Measurements from ENCODE around the gene COMMD6. TPM values are rescaled to one million over a fixed set of nuclear protein-coding genes. Genes with fewer than 3 reads are reported as not detected.
A peak's percentile ranks its signal among the peaks of the same experiment; 100 is the strongest.

Gene COMMD6
- polyA plus RNA-seq = 100 to 1,000 TPM in 3 of 4 donors, 10 to 100 TPM in 1; 99.7 to 226 (median 159) TPM
- long read RNA-seq, donor 1 = 0 reads
- long read RNA-seq, donor 2, partial matches to known transcripts = 7 of 101 reads
- long read RNA-seq, donor 2, other reads (novel, unspliced or antisense) = 91 of 101 reads
- long read RNA-seq, donor 3, transcript COMMD6-210 (2 exons, 595 nt) = major isoform, 18 of 196 reads
- long read RNA-seq, donor 3, partial matches to known transcripts = 35 of 196 reads
- long read RNA-seq, donor 3, other reads (novel, unspliced or antisense) = 142 of 196 reads
- long read RNA-seq, donor 4, partial matches to known transcripts = 0 of 8 reads
- long read RNA-seq, donor 4, other reads (novel, unspliced or antisense) = 8 of 8 reads
- long read RNA-seq, donor 5, transcript COMMD6-210 (2 exons, 595 nt) = major isoform, 7 of 106 reads
- long read RNA-seq, donor 5, partial matches to known transcripts = 29 of 106 reads
- long read RNA-seq, donor 5, other reads (novel, unspliced or antisense) = 70 of 106 reads
- long read RNA-seq, donor 6, transcript COMMD6-210 (2 exons, 595 nt) = major isoform, 9 of 144 reads
- long read RNA-seq, donor 6, partial matches to known transcripts = 26 of 144 reads
- long read RNA-seq, donor 6, other reads (novel, unspliced or antisense) = 109 of 144 reads
- long read RNA-seq, donor 7 = 0 reads
- long read RNA-seq, donor 8, partial matches to known transcripts = 0 of 16 reads
- long read RNA-seq, donor 8, other reads (novel, unspliced or antisense) = 15 of 16 reads
- long read RNA-seq, donor 9, partial matches to known transcripts = 5 of 33 reads
- long read RNA-seq, donor 9, other reads (novel, unspliced or antisense) = 24 of 33 reads
- long read RNA-seq, donor 10, transcript COMMD6-210 (2 exons, 595 nt) = major isoform, 17 of 364 reads
- long read RNA-seq, donor 10, partial matches to known transcripts = 89 of 364 reads
- long read RNA-seq, donor 10, other reads (novel, unspliced or antisense) = 258 of 364 reads

GRCh38 chr13:75537401-75538365 lies at the start of gene COMMD6:
TSS of gene COMMD6 (minus strand) at chr13:75537841. CDS start at chr13:75537805, 36 bp downstream.
- no peak for FAIRE-seq
- H3K27me3 ChIP-seq (ENCODE audit: control insufficient read depth in 3 of 3, insufficient read depth in 3 of 3, low read length in 3 of 3) = no peaks in the 10 kb centered on the region

GRCh38 chr13:75585153-75585552 lies 47.5 kb upstream of the COMMD6 start:
- no peak for FAIRE-seq
- DNase-seq = no peak
- Histone ChIP-seq H3K4me1 (ENCODE audit: control insufficient read depth in 3 of 3, insufficient read depth in 2 of 3, low read depth in 1 of 3, low read length in 2 of 3) (no peaks in the 10 kb centered on the region), H3K27ac (ENCODE audit: low read depth in 1 of 3, low read length in 2 of 3) (no peak overlapping the region), H3K4me3 (ENCODE audit: low read depth in 1 of 3, low read length in 3 of 3) (no peak overlapping the region), H3K27me3 (ENCODE audit: control insufficient read depth in 3 of 3, insufficient read depth in 3 of 3, low read length in 3 of 3) (no peaks in the 10 kb centered on the region), H3K9me3 (ENCODE audit: control insufficient read depth in 2 of 2, insufficient read depth in 1 of 2, low read depth in 1 of 2, low read length in 1 of 2) (no peaks in the 10 kb centered on the region), H3K36me3 (ENCODE audit: control insufficient read depth in 3 of 3, insufficient read depth in 2 of 3, low read depth in 1 of 3, low read length in 3 of 3) (peaks cover 0 to 8% (median 4%) of the 10 kb centered on the region in 3 donors)

More at GRCh38 chr13:75537401-75538365, at the start of gene COMMD6:
- Histone ChIP-seq H3K27ac (ENCODE audit: low read depth in 1 of 3, low read length in 2 of 3) (peak within 1 kb of the TSS; percentile 28 to 75 (median 57)), H3K4me1 (ENCODE audit: control insufficient read depth in 3 of 3, insufficient read depth in 2 of 3, low read depth in 1 of 3, low read length in 2 of 3) (peaks cover 0 to 9% (median 7%) of the 10 kb centered on the region in 3 donors), H3K36me3 (ENCODE audit: control insufficient read depth in 3 of 3, insufficient read depth in 2 of 3, low read depth in 1 of 3, low read length in 3 of 3) (peaks cover 0 to 10% (median 0%) of the 10 kb centered on the region in 3 donors), H3K4me3 (ENCODE audit: low read depth in 1 of 3, low read length in 3 of 3) (peak within 1 kb of the TSS; percentile 56 to 93 (median 89)), H3K9me3 (ENCODE audit: control insufficient read depth in 2 of 2, insufficient read depth in 1 of 2, low read depth in 1 of 2, low read length in 1 of 2) (no peaks in the 10 kb centered on the region)
- WGBS, 3 donors = 0 to 1% (median 0%) methylated on average over 51 of the region's 51 CpGs
- DNase-seq = peak; percentile 82 to 90

- Histone ChIP-seq H3K9me3 (ENCODE audit: control insufficient read depth in 2 of 2, insufficient read depth in 1 of 2, low read depth in 1 of 2, low read length in 1 of 2) (no peaks in the 10 kb centered on the region), H3K27ac (ENCODE audit: low read depth in 1 of 3, low read length in 2 of 3) (no peak overlapping the region), H3K4me3 (ENCODE audit: low read depth in 1 of 3, low read length in 3 of 3) (no peak overlapping the region), H3K27me3 (ENCODE audit: control insufficient read depth in 3 of 3, insufficient read depth in 3 of 3, low read length in 3 of 3) (no peaks in the 10 kb centered on the region), H3K4me1 (ENCODE audit: control insufficient read depth in 3 of 3, insufficient read depth in 2 of 3, low read depth in 1 of 3, low read length in 2 of 3) (no peaks in the 10 kb centered on the region), H3K36me3 (ENCODE audit: control insufficient read depth in 3 of 3, insufficient read depth in 2 of 3, low read depth in 1 of 3, low read length in 3 of 3) (peaks cover 0 to 5% (median 4%) of the 10 kb centered on the region in 3 donors)
- FAIRE-seq (no peak), DNase-seq (no peak)
These were observed 45.5 kb upstream of the COMMD6 start for GRCh38 chr13:75583091-75583490.

- Histone ChIP-seq H3K36me3 (ENCODE audit: control insufficient read depth in 3 of 3, insufficient read depth in 2 of 3, low read depth in 1 of 3, low read length in 3 of 3) (peaks cover 0 to 5% (median 4%) of the 10 kb centered on the region in 3 donors), H3K27me3 (ENCODE audit: control insufficient read depth in 3 of 3, insufficient read depth in 3 of 3, low read length in 3 of 3) (no peaks in the 10 kb centered on the region), H3K9me3 (ENCODE audit: control insufficient read depth in 2 of 2, insufficient read depth in 1 of 2, low read depth in 1 of 2, low read length in 1 of 2) (no peaks in the 10 kb centered on the region), H3K4me3 (ENCODE audit: low read depth in 1 of 3, low read length in 3 of 3) (no peak overlapping the region), H3K4me1 (ENCODE audit: control insufficient read depth in 3 of 3, insufficient read depth in 2 of 3, low read depth in 1 of 3, low read length in 2 of 3) (no peaks in the 10 kb centered on the region), H3K27ac (ENCODE audit: low read depth in 1 of 3, low read length in 2 of 3) (no peak overlapping the region)
- FAIRE-seq (no peak), DNase-seq (no peak)
- WGBS, 3 donors = 89 to 96% (median 91%) methylated on average over 2 of the region's 2 CpGs
These were observed 44.4 kb upstream of the COMMD6 start for GRCh38 chr13:75581874-75582640.

GRCh38 chr13:75579529-75579928 lies 41.9 kb upstream of the COMMD6 start:
- WGBS, 3 donors = 79 to 89% (median 81%) methylated on average over 3 of the region's 3 CpGs
- no peak for DNase-seq
- FAIRE-seq = peak; percentile 47
- no peak overlapping the region for H3K4me3 ChIP-seq (ENCODE audit: low read depth in 1 of 3, low read length in 3 of 3)
- H3K27me3 ChIP-seq (ENCODE audit: control insufficient read depth in 3 of 3, insufficient read depth in 3 of 3, low read length in 3 of 3) = no peaks in the 10 kb centered on the region
- H3K4me1 ChIP-seq (ENCODE audit: control insufficient read depth in 3 of 3, insufficient read depth in 2 of 3, low read depth in 1 of 3, low read length in 2 of 3) = no peaks in the 10 kb centered on the region
- H3K36me3 ChIP-seq (ENCODE audit: control insufficient read depth in 3 of 3, insufficient read depth in 2 of 3, low read depth in 1 of 3, low read length in 3 of 3) = peaks cover 3 to 9% (median 7%) of the 10 kb centered on the region in 3 donors
- no peak overlapping the region for H3K27ac ChIP-seq (ENCODE audit: low read depth in 1 of 3, low read length in 2 of 3)
- no peaks in the 10 kb centered on the region for H3K9me3 ChIP-seq (ENCODE audit: control insufficient read depth in 2 of 2, insufficient read depth in 1 of 2, low read depth in 1 of 2, low read length in 1 of 2)

- 94 to 97% (median 96%) methylated on average over 1 of the region's 1 CpG for WGBS, 3 donors
- no peaks in the 10 kb centered on the region for H3K9me3 ChIP-seq (ENCODE audit: control insufficient read depth in 2 of 2, insufficient read depth in 1 of 2, low read depth in 1 of 2, low read length in 1 of 2)
- no peaks in the 10 kb centered on the region for H3K4me1 ChIP-seq (ENCODE audit: control insufficient read depth in 3 of 3, insufficient read depth in 2 of 3, low read depth in 1 of 3, low read length in 2 of 3)
- DNase-seq (no peak), FAIRE-seq (no peak)
- H3K4me3 ChIP-seq (ENCODE audit: low read depth in 1 of 3, low read length in 3 of 3) = no peak overlapping the region
- H3K27ac ChIP-seq (ENCODE audit: low read depth in 1 of 3, low read length in 2 of 3) = no peak overlapping the region
- H3K27me3 ChIP-seq (ENCODE audit: control insufficient read depth in 3 of 3, insufficient read depth in 3 of 3, low read length in 3 of 3) = no peaks in the 10 kb centered on the region
- peaks cover 2 to 16% (median 14%) of the 10 kb centered on the region in 3 donors for H3K36me3 ChIP-seq (ENCODE audit: control insufficient read depth in 3 of 3, insufficient read depth in 2 of 3, low read depth in 1 of 3, low read length in 3 of 3)
These were observed 31.9 kb upstream of the COMMD6 start for GRCh38 chr13:75569576-75569975.

GRCh38 chr13:75566658-75567057 lies 29.0 kb upstream of the COMMD6 start:
- no peaks in the 10 kb centered on the region for H3K27me3 ChIP-seq (ENCODE audit: control insufficient read depth in 3 of 3, insufficient read depth in 3 of 3, low read length in 3 of 3)
- peak; percentile 74 for FAIRE-seq
- peak; percentile 5 to 7 for DNase-seq
- H3K27ac ChIP-seq (ENCODE audit: low read depth in 1 of 3, low read length in 2 of 3) = no peak overlapping the region
- peaks cover 0 to 16% (median 11%) of the 10 kb centered on the region in 3 donors for H3K36me3 ChIP-seq (ENCODE audit: control insufficient read depth in 3 of 3, insufficient read depth in 2 of 3, low read depth in 1 of 3, low read length in 3 of 3)
- no peak overlapping the region for H3K4me3 ChIP-seq (ENCODE audit: low read depth in 1 of 3, low read length in 3 of 3)
- no peaks in the 10 kb centered on the region for H3K9me3 ChIP-seq (ENCODE audit: control insufficient read depth in 2 of 2, insufficient read depth in 1 of 2, low read depth in 1 of 2, low read length in 1 of 2)
- no peaks in the 10 kb centered on the region for H3K4me1 ChIP-seq (ENCODE audit: control insufficient read depth in 3 of 3, insufficient read depth in 2 of 3, low read depth in 1 of 3, low read length in 2 of 3)
